DOHH2 (cell line): ENCODE measurements around the gene SYNRG.

Experiments used
- CTCF ChIP-seq: fragments of 200-600 bp; sonication (generic); IDR thresholded peaks from one replicate; pipeline ENCODE4 v1.5.1; 2014; ENCODE audit warnings: antibody characterized with exemption, mild to moderate bottlenecking, low read depth, low read length; ENCODE audit not compliant: poor library complexity, severe bottlenecking
- EZH2phosphoT487 ChIP-seq: fragments of 200-600 bp; sonication (generic); IDR thresholded peaks from 2 replicates; pipeline ENCODE4 v1.6.1; 2017; ENCODE audit warnings: borderline replicate concordance, mild to moderate bottlenecking, antibody characterized with exemption, low read length, moderate library complexity, mixed read lengths

GRCh38 chr17:37483311-37484039 is 125.7 kb downstream of the SYNRG start:
- no peak for TF ChIP-seq CTCF
- TF ChIP-seq EZH2phosphoT487, result no peak
